Tibial nerve (tissue), 4 donors: ENCODE results near the gene OOSP1. TPM values are rescaled to one million over a fixed set of nuclear protein-coding genes. Genes with fewer than 3 reads are reported as not detected.

Source experiments
- DNase-seq, 2 donors: peaks; one replicate each; pipeline ENCODE4 v3.0.0-alpha.2; 2019; ENCODE audit warnings: low spot score in 2 of 2
- H3K27ac ChIP-seq, 4 donors: fragments of 200-600 bp; sonication (generic) in 3 of 4; one replicate each; pipeline ENCODE4 v1.5.1; 2017 to 2019; ENCODE audit warnings: mild to moderate bottlenecking in 1 of 4
- H3K27me3 ChIP-seq, 2 donors: fragments of 200-600 bp; sonication (generic) in 1 of 2; one replicate each; pipeline versions ENCODE4 v1.5.1 to v1.6.0; 2017 to 2019
- H3K36me3 ChIP-seq, 3 donors: fragments of 200-600 bp; sonication (generic); one replicate each; pipeline ENCODE4 v1.5.1; 2018 to 2019
- H3K4me1 ChIP-seq, 4 donors: fragments of 200-600 bp; sonication (generic) in 3 of 4; one replicate each; pipeline ENCODE4 v1.5.1; 2017 to 2019
- H3K4me3 ChIP-seq, 4 donors: fragments of 200-600 bp; sonication (generic) in 3 of 4; one replicate each; pipeline ENCODE4 v1.5.1; 2017 to 2019; ENCODE audit warnings: mild to moderate bottlenecking in 1 of 4, moderate library complexity in 1 of 4
- H3K9me3 ChIP-seq, 4 donors: fragments of 200-600 bp; sonication (generic) in 3 of 4; one replicate each; pipeline ENCODE4 v1.5.1; 2017 to 2019
- EP300 ChIP-seq, 2 donors: sonication (generic); formaldehyde crosslinking; IDR thresholded peaks; one replicate each; pipeline ENCODE4 v1.6.1; 2017; ENCODE audit warnings: antibody characterized with exemption in 2 of 2, mild to moderate bottlenecking in 1 of 2
- POLR2A ChIP-seq, 2 donors: fragments of 450-650 bp; IDR thresholded peaks; one replicate each; pipeline ENCODE4 v1.6.1; 2017; ENCODE audit warnings: antibody characterized with exemption in 2 of 2, mild to moderate bottlenecking in 2 of 2, moderate library complexity in 2 of 2
- WGBS, 2 donors: methylation state at CpG; one replicate each; pipeline ENCODE4 v1.1.5; 2018; 5-methylcytosine and 5-hydroxymethylcytosine counted together
- total RNA-seq, 4 donors: library from RNA; depleted of rRNA; stranded (reverse); fragments of >200 nt; gene quantifications; one replicate each; pipeline ENCODE4 v1.1.0, GENCODE V29; 2016
- TF ChIP-seq, protein P1 (sequence below), 5 experiments: fragments of 200-600 bp in 3 of 5; fragments of 450-650 bp in 2 of 5; sonication (generic) in 3 of 5; IDR thresholded peaks; one replicate each; pipeline ENCODE4 v1.5.1; 2016 to 2019; ENCODE audit warnings: antibody characterized with exemption in 5 of 5, mild to moderate bottlenecking in 3 of 5, moderate library complexity in 2 of 5

Gene OOSP1, protein sequence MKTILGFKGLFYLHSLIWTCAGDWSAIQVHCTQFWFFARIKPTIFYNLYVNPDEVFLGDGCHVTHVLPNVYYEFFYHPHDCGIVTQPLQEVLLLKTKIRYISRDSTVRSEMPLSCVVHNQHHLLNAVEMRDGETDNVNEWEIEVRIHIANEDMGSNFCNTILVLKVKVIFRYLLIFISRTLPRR
- total RNA-seq = not detected

DNA sequence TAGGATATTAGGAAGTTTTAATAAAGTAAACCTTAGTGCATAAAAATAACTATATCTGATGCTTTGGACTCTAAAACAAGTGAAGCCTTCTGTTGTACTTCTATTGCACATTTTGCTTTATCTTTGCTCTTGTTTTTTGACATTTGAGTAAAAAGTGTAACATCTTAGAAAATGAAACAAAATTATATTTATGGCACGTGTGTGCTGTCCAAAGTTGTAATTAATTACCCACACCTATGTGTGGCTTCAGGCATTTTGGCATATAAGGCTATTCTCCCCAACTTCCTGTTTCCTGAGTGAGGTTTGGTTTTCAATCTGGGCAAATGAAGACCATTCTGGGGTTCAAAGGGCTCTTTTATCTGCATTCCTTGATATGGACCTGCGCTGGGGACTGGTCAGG is at the start of gene OOSP1:
TSS of gene OOSP1 (plus strand) at position 301 of the 400 bp plus-strand sequence. CDS start at position 324, 23 bp downstream.
- Histone ChIP-seq H3K36me3 (no peaks in the 10 kb centered on the region), H3K4me1 (no peaks in the 10 kb centered on the region), H3K4me3 (no peak within 1 kb of the TSS), H3K27me3 (no peaks in the 10 kb centered on the region), H3K27ac (no peak within 1 kb of the TSS), H3K9me3 (no peaks in the 10 kb centered on the region)
- WGBS, 2 donors = 59 to 64% methylated on average over 2 of the region's 2 CpGs
- no peak for DNase-seq
- no peak for TF ChIP-seq EP300 (IDR thresholded peaks at IDR 0.05)
- TF ChIP-seq POLR2A (IDR thresholded peaks at IDR 0.05) = no peak
- TF ChIP-seq, protein P1, sequence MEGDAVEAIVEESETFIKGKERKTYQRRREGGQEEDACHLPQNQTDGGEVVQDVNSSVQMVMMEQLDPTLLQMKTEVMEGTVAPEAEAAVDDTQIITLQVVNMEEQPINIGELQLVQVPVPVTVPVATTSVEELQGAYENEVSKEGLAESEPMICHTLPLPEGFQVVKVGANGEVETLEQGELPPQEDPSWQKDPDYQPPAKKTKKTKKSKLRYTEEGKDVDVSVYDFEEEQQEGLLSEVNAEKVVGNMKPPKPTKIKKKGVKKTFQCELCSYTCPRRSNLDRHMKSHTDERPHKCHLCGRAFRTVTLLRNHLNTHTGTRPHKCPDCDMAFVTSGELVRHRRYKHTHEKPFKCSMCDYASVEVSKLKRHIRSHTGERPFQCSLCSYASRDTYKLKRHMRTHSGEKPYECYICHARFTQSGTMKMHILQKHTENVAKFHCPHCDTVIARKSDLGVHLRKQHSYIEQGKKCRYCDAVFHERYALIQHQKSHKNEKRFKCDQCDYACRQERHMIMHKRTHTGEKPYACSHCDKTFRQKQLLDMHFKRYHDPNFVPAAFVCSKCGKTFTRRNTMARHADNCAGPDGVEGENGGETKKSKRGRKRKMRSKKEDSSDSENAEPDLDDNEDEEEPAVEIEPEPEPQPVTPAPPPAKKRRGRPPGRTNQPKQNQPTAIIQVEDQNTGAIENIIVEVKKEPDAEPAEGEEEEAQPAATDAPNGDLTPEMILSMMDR (IDR thresholded peaks at IDR 0.05) = no peak

- DNase-seq = no peak
- 14 to 17% methylated on average over 4 of the region's 4 CpGs for WGBS, 2 donors
- TF ChIP-seq EP300 (IDR thresholded peaks at IDR 0.05) = no peak
- no peaks in the 10 kb centered on the region for H3K4me1 ChIP-seq
- no peak overlapping the region for H3K4me3 ChIP-seq
- no peaks in the 10 kb centered on the region for H3K27me3 ChIP-seq
- H3K27ac ChIP-seq = no peak overlapping the region
- H3K36me3 ChIP-seq = no peaks in the 10 kb centered on the region
- H3K9me3 ChIP-seq = peaks cover 0 to 45% (median 6%) of the 10 kb centered on the region in 4 donors
Observed at GRCh38 chr11:59891781-59892181, 46.5 kb upstream of the OOSP1 start.

GRCh38 chr11:59894616-59895015 is 43.6 kb upstream of the OOSP1 start:
- Histone ChIP-seq H3K36me3 (no peaks in the 10 kb centered on the region), H3K27me3 (no peaks in the 10 kb centered on the region), H3K4me1 (no peaks in the 10 kb centered on the region), H3K4me3 (no peak overlapping the region), H3K9me3 (peaks cover 0 to 20% (median 2%) of the 10 kb centered on the region in 4 donors), H3K27ac (no peak overlapping the region)
- WGBS, 2 donors = 86 to 94% methylated on average over 1 of the region's 1 CpG
- TF ChIP-seq EP300 (IDR thresholded peaks at IDR 0.05) (no peak), POLR2A (IDR thresholded peaks at IDR 0.05) (no peak)
- TF ChIP-seq, protein P1 (IDR thresholded peaks at IDR 0.05) = no peak
- DNase-seq = no peak

DNA sequence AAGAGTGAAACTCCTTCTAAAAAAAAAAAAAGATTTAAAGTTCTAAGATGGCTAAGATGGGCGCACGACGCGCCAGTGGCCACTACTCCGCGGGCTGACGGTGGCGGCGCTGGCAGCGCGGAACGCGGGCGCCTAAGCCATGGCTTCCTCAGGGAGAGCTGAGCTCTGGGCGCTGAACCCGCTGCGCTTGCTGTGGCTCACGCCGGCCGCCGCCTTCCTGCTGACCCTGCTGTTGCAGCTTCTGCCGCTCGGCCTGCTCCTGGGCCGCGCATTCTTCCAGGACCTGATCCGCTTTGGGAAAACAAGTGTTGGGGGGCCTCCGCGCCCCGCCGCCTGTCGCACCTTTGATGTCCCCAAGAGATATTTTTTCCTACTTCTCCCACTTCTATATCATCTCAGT is 40.2 kb upstream of the OOSP1 start:
- Histone ChIP-seq H3K27me3 (no peaks in the 10 kb centered on the region), H3K4me1 (peaks cover 0 to 6% (median 0%) of the 10 kb centered on the region in 4 donors), H3K4me3 (no peak overlapping the region), H3K9me3 (no peaks in the 10 kb centered on the region), H3K27ac (no peak overlapping the region), H3K36me3 (no peaks in the 10 kb centered on the region)
- WGBS, 2 donors = 95 to 98% methylated on average over 31 of the region's 31 CpGs
- DNase-seq = no peak
- TF ChIP-seq EP300 (IDR thresholded peaks at IDR 0.05) = no peak
- TF ChIP-seq POLR2A (IDR thresholded peaks at IDR 0.05) = no peak
- TF ChIP-seq, protein P1 (IDR thresholded peaks at IDR 0.05) = no peak

- no peak for TF ChIP-seq POLR2A (IDR thresholded peaks at IDR 0.05)
- no peak for TF ChIP-seq EP300 (IDR thresholded peaks at IDR 0.05)
- TF ChIP-seq, protein P1 (IDR thresholded peaks at IDR 0.05) = no peak
- H3K4me3 ChIP-seq = no peak overlapping the region
- peaks cover 0 to 6% (median 0%) of the 10 kb centered on the region in 4 donors for H3K4me1 ChIP-seq
- H3K27ac ChIP-seq = no peak overlapping the region
- no peaks in the 10 kb centered on the region for H3K36me3 ChIP-seq
- no peaks in the 10 kb centered on the region for H3K27me3 ChIP-seq
- 89 to 91% methylated on average over 7 of the region's 7 CpGs for WGBS, 2 donors
- no peaks in the 10 kb centered on the region for H3K9me3 ChIP-seq
- DNase-seq = no peak
Observed at GRCh38 chr11:59898650-59899049, 39.6 kb upstream of the OOSP1 start.
